Activated CD8-positive, alpha-beta T cell treated with anti-CD3 and anti-CD28 coated beads, Interleukin-2, amount 10 ng/mL, durations not matched to agents 7 days and 5 days (primary cell): ENCODE measurements around the gene PDCD2. TPM values are rescaled to one million over a fixed set of nuclear protein-coding genes. Genes with fewer than 3 reads are reported as not detected.
A peak's percentile ranks its signal among the peaks of the same experiment; 100 is the strongest.
"Not testable (repeated sequence)": the region's sequence is repeated elsewhere in the genome, so short reads cannot be mapped to it uniquely, and the experiment has no call there.

Experiments
- ATAC-seq: fragments of 150-1000 bp; cut with Tn5 transposase; one replicate; pipeline ENCODE4 v1.10.0; 2021; ENCODE audit warnings: moderate library complexity
- CTCF ChIA-PET: fragments of 350-600 bp; sonication (Branson Sonifier 250); formaldehyde crosslinking; loops from one replicate; lab custom pipeline; 2021; ENCODE audit warnings: antibody characterized with exemption; lab: Charles Lee
- POLR2A ChIA-PET: fragments of 350-600 bp; sonication (Branson Sonifier 250); formaldehyde crosslinking; loops from one replicate; lab custom pipeline; 2021; ENCODE audit warnings: antibody characterized with exemption; lab: Charles Lee
- DNase-seq: peaks from one replicate; pipeline ENCODE4 v3.0.0-alpha.2; 2020
- H3K27ac Mint-ChIP-seq: one replicate; pipeline ENCODE4 v1.8.0; 2021; ENCODE audit warnings: mild to moderate bottlenecking, mixed read lengths
- H3K27me3 Mint-ChIP-seq: one replicate; pipeline ENCODE4 v1.8.0; 2021; ENCODE audit warnings: low read depth, mixed read lengths
- H3K36me3 Mint-ChIP-seq: one replicate; pipeline ENCODE4 v1.8.0; 2021; ENCODE audit warnings: low read depth, mixed read lengths
- H3K4me1 Mint-ChIP-seq: one replicate; pipeline ENCODE4 v1.8.0; 2021; ENCODE audit warnings: low read depth, mixed read lengths
- H3K4me3 Mint-ChIP-seq: one replicate; pipeline ENCODE4 v1.8.0; 2021; ENCODE audit warnings: mild to moderate bottlenecking, mixed read lengths
- H3K9me3 Mint-ChIP-seq: one replicate; pipeline ENCODE4 v1.8.0; 2022; ENCODE audit warnings: mixed read lengths; ENCODE audit not compliant: insufficient read depth
- total RNA-seq, 2 experiments: library from RNA; stranded (reverse); gene quantifications; one replicate each; pipeline ENCODE4 v1.2.3, GENCODE V29; 2021

Gene PDCD2
- total RNA-seq, 2 experiments from 2014 or later = 74.0 to 77.1 TPM

DNA sequence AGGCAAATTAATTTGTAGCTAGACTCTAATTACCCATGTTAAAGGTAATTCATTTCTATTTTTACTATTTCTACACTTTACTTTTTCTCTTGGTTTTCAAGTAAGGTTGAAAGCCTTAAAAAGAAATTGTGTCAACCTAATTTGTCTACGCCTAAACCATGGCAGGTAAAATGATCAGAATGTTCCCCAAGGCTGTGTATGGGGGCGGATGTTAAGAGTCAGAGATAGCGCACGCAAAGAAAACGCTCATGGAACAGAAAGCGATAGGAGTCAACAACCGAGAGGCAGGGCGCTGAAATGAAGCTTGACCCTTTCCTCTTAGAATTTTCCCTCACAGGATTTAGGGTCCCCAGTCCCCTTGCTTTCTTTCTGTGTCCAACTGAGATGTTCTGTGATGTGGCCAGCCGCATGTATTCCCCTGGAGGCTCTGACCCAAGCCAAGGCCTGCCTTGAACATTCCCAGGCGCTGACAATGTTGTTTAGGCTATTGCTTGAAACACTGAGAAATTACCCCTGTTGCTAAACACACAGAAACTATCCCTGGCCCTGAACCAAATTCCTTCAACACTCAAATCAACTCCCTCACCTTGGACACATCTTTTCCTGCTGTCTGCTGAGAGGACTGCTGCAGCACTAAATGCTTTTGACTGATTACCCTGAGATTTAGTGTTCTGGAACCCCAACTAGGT is 42.3 kb downstream of the PDCD2 start:
- Mint-ChIP-seq H3K9me3 (no peaks in the 10 kb centered on the region), H3K27me3 (no peaks in the 10 kb centered on the region), H3K36me3 (peaks cover 66% of the 10 kb centered on the region), H3K4me3 (no peak overlapping the region), H3K27ac (no peak overlapping the region), H3K4me1 (peaks cover 1% of the 10 kb centered on the region)
- ATAC-seq (no peak), DNase-seq (no peak)
- ChIA-PET CTCF (interaction anchor here (0.8 to 1.7 kb wide), 4 partner anchors 10 to 12 kb away, joined by 3 to 5 read pairs (median 4); partner anchors contain the start of gene PSMB1), POLR2A (interaction anchor here (1.3 kb wide), 1 partner anchor 11 kb away, joined by 6 read pairs; the partner anchor contains the start of gene PSMB1)

DNA sequence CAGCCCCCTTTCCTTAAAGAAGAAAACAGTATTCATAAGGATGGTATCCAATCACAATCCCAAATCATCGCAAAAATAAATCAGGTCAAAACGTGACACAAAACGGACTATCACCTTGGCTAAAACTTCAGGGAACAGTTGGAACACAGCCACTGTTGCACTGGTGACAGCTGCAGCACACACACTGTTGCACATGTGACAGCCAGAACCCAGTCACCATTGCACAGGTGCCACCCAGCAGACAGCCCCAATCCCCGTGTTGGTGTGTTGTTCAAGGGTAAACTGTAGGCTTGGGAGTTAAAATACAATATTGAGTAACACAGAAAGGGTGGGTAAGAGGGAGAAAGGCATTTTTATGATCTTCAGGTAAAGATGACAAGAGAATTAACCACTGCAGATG is 47.1 kb downstream of the PDCD2 start:
- Mint-ChIP-seq H3K27me3 (no peaks in the 10 kb centered on the region), H3K9me3 (no peaks in the 10 kb centered on the region), H3K36me3 (peaks cover 62% of the 10 kb centered on the region), H3K27ac (no peak overlapping the region), H3K4me1 (no peaks in the 10 kb centered on the region), H3K4me3 (no peak overlapping the region)
- DNase-seq = no peak
- POLR2A ChIA-PET = no interaction called here
- no peak for ATAC-seq
- CTCF ChIA-PET = interaction anchor here (1.2 kb wide), 1 partner anchor 12 kb away, joined by 3 read pairs; no protein-coding TSS in a partner anchor

GRCh38 chr6:170536671-170537070 is 47.8 kb downstream of the PDCD2 start:
- no peak for ATAC-seq
- CTCF ChIA-PET = interaction anchor here (1.2 kb wide), 1 partner anchor 13 kb away, joined by 3 read pairs; no protein-coding TSS in a partner anchor
- POLR2A ChIA-PET = no interaction called here
- H3K27me3 Mint-ChIP-seq = no peaks in the 10 kb centered on the region
- peaks cover 61% of the 10 kb centered on the region for H3K36me3 Mint-ChIP-seq
- H3K9me3 Mint-ChIP-seq = no peaks in the 10 kb centered on the region
- H3K4me1 Mint-ChIP-seq = no peaks in the 10 kb centered on the region
- H3K4me3 Mint-ChIP-seq = no peak overlapping the region
- DNase-seq = no peak
- no peak overlapping the region for H3K27ac Mint-ChIP-seq

DNA sequence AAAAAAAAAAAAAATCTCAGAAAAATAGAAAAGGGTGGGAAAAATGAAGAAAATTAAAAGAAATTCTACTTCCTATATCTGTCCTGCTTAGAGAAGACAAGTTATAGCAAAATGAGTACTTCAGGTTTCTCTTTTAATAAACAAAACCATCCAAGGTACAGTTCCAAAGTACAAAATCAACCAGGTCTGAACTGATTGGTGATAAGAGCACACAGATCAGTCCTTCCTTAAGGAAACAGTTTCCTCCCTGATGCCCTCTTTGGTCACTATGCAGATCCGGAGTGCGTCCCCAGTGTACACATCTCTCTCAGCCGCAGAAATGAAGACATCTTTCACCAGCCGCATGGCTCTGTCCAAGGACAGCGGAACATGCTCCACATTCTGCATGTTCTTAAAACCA is 49.4 kb downstream of the PDCD2 start:
- Mint-ChIP-seq H3K4me3 (no peak overlapping the region), H3K36me3 (peaks cover 48% of the 10 kb centered on the region), H3K27me3 (no peaks in the 10 kb centered on the region), H3K9me3 (no peaks in the 10 kb centered on the region), H3K4me1 (no peaks in the 10 kb centered on the region), H3K27ac (no peak overlapping the region)
- no peak for DNase-seq
- POLR2A ChIA-PET = no interaction called here
- CTCF ChIA-PET = no interaction called here
- no peak for ATAC-seq

DNA sequence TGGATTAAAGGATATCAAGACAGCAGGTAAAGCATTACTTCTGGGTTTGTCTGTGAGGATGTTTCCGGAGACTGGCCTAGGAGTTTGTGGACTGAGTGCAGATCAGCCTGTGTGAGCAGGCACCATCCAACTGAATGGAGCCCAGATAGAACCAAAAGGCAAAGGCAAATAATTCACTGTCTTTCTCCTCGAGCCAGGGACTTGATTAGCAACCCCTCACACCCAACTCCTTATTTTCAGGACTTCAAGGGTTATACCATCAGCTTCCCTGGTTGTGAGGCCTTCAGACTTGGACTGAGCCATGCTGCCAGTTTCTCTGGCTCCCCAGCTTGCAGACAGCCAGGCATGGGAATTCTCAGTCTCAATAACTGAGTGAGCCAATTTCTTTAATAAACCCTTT is 50.6 kb downstream of the PDCD2 start:
- ATAC-seq (no peak), DNase-seq (no peak)
- H3K4me3 Mint-ChIP-seq = no peak overlapping the region
- H3K27me3 Mint-ChIP-seq = peaks cover 1% of the 10 kb centered on the region
- no peaks in the 10 kb centered on the region for H3K9me3 Mint-ChIP-seq
- ChIA-PET POLR2A (no interaction called here), CTCF (interaction anchor here (6.9 kb wide), 1 partner anchor 702 kb away, joined by 32 read pairs; no protein-coding TSS in a partner anchor)
- peaks cover 39% of the 10 kb centered on the region for H3K36me3 Mint-ChIP-seq
- no peak overlapping the region for H3K27ac Mint-ChIP-seq
- H3K4me1 Mint-ChIP-seq = peaks cover 5% of the 10 kb centered on the region

GRCh38 chr6:170532867-170533488 is 51.5 kb downstream of the PDCD2 start:
- H3K4me3 Mint-ChIP-seq = no peak overlapping the region
- H3K27ac Mint-ChIP-seq = no peak overlapping the region
- ChIA-PET CTCF (interaction anchor here (0.6 to 6.9 kb wide), 3 partner anchors 702 to 743 kb away, joined by 3 to 32 read pairs (median 26); no protein-coding TSS in a partner anchor), POLR2A (no interaction called here)
- no peak for DNase-seq
- H3K36me3 Mint-ChIP-seq = peaks cover 36% of the 10 kb centered on the region
- ATAC-seq = no peak
- H3K9me3 Mint-ChIP-seq = no peaks in the 10 kb centered on the region
- peaks cover 3% of the 10 kb centered on the region for H3K27me3 Mint-ChIP-seq
- H3K4me1 Mint-ChIP-seq = peaks cover 12% of the 10 kb centered on the region

DNA sequence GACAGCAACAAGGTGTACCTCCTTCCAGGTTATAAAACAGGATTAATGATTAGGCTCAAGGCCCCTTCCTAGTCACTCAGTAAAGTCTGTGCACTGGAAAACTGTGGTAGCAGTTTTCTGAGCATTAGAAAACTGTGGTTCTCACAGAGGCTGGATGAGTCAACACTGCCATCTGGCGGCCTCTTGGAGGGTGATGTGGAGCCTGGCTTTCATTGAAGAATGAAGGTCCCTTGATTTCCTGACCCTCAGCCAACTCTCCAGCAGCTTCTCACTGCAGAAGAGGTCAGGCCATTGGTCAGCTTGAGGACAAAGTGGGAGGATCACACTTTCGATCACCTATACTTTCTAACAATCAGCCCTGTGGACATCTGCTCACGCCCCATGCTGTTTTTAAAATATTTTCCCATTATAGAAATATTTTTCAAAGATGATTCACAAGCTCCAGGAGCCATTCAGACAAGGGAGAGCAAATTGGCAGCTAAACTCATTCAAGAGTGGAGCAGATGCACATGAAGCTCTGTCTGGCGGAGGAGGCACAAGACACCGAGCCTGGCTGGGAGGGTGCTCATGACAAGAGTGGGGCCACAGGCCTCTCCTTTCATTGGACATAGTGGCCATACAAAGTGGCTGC is 54.5 kb downstream of the PDCD2 start:
- H3K4me3 Mint-ChIP-seq = no peak overlapping the region
- H3K27ac Mint-ChIP-seq = no peak overlapping the region
- H3K4me1 Mint-ChIP-seq = peaks cover 12% of the 10 kb centered on the region
- DNase-seq (peak; percentile 80), ATAC-seq (peak; percentile 76)
- POLR2A ChIA-PET = interaction anchor here (0.8 kb wide), 1 partner anchor 16 kb away, joined by 3 read pairs; no protein-coding TSS in a partner anchor
- peaks cover 10% of the 10 kb centered on the region for H3K36me3 Mint-ChIP-seq
- no peaks in the 10 kb centered on the region for H3K9me3 Mint-ChIP-seq
- CTCF ChIA-PET = interaction anchor here (0.7 to 6.9 kb wide), 21 partner anchors 9 to 1636 kb away, joined by 3 to 32 read pairs (median 5); partner anchors contain the start of genes DLL1, PSMB1 and TBP
- H3K27me3 Mint-ChIP-seq = peaks cover 14% of the 10 kb centered on the region

DNA sequence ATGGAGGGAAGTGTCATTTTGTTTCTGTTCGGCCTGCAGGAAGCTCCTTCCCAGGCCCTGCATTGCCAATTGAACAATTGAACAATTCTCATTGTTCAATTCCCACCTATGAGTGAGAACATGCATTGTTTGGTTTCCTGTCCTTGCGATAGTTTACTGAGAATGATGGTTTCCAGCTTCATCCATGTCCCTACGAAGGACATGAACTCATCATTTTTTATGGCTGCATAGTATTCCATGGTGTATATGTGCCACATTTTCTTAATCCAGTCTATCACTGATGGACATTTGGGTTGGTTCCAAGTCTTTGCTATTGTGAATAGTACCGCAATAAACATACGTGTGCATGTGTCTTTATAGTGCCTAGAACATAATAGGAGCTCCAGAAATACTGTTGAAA is 56.4 kb downstream of the PDCD2 start:
- POLR2A ChIA-PET, ATAC-seq, H3K4me3 Mint-ChIP-seq, DNase-seq, H3K27ac Mint-ChIP-seq, H3K36me3 Mint-ChIP-seq, H3K9me3 Mint-ChIP-seq: not testable (repeated sequence)
- CTCF ChIA-PET = interaction anchor here (2.4 to 6.9 kb wide), 4 partner anchors 11 to 697 kb away, joined by 9 to 32 read pairs (median 17); partner anchors contain the start of genes PSMB1 and TBP
- Mint-ChIP-seq H3K27me3 (peaks cover 26% of the 10 kb centered on the region), H3K4me1 (peaks cover 21% of the 10 kb centered on the region)

GRCh38 chr6:170525795-170526194 is 58.6 kb downstream of the PDCD2 start:
- H3K4me1 Mint-ChIP-seq = peaks cover 26% of the 10 kb centered on the region
- H3K36me3 Mint-ChIP-seq = no peaks in the 10 kb centered on the region
- ATAC-seq (no peak), DNase-seq (no peak)
- POLR2A ChIA-PET = no interaction called here
- H3K27me3 Mint-ChIP-seq = peaks cover 36% of the 10 kb centered on the region
- CTCF ChIA-PET = interaction anchor here (0.6 to 1.5 kb wide), 2 partner anchors 575 to 736 kb away, joined by 4 read pairs; no protein-coding TSS in a partner anchor
- no peaks in the 10 kb centered on the region for H3K9me3 Mint-ChIP-seq
- no peak overlapping the region for H3K4me3 Mint-ChIP-seq
- no peak overlapping the region for H3K27ac Mint-ChIP-seq
